A673 (cell line): ENCODE data around the gene MCF2L2. TPM values are rescaled to one million over a fixed set of nuclear protein-coding genes. Genes with fewer than 3 reads are reported as not detected.

ENCODE experiments used
- BruUV-seq: library from RNA; stranded (reverse); fragments of 400-500 nt; replicated peaks from 2 replicates; lab custom pipeline; 2021; lab: Mats Ljungman, UMichigan
- CTCF ChIA-PET: fragments of 300-600 bp; sonication (Branson Sonifier 250); formaldehyde crosslinking; loops from one replicate; lab custom pipeline; 2022; ENCODE audit warnings: antibody characterized with exemption; lab: Charles Lee
- POLR2A ChIA-PET: fragments of 300-600 bp; sonication (Branson Sonifier 250); formaldehyde crosslinking; loops from one replicate; lab custom pipeline; 2022; ENCODE audit warnings: antibody characterized with exemption; ENCODE audit not compliant: low non-redundant PET; lab: Charles Lee
- DNase-seq: peaks from one replicate; pipeline ENCODE4 v3.0.0-alpha.2; 2015; ENCODE audit warnings: low spot score
- H3K27ac ChIP-seq: fragments of 200-600 bp; sonication (generic); 2 replicates; pipeline ENCODE4 v1.5.1; 2016; ENCODE audit warnings: mixed run types, low read depth, mild to moderate bottlenecking, mixed read lengths, antibody characterized with exemption, low read length; ENCODE audit not compliant: poor library complexity, severe bottlenecking
- H3K27me3 ChIP-seq: fragments of 200-600 bp; sonication (generic); replicated peaks from 2 replicates; pipeline ENCODE4 v1.6.1; 2017; ENCODE audit warnings: mixed run types, low read depth, mild to moderate bottlenecking, mixed read lengths, antibody characterized with exemption, low read length; ENCODE audit not compliant: insufficient read depth, poor library complexity
- H3K36me3 ChIP-seq: fragments of 200-600 bp; sonication (generic); 2 replicates; pipeline ENCODE4 v1.6.1; 2016; ENCODE audit warnings: mixed run types, mild to moderate bottlenecking, mixed read lengths, antibody characterized with exemption, low read length; ENCODE audit not compliant: insufficient read depth, poor library complexity, severe bottlenecking
- H3K4me1 ChIP-seq: fragments of 200-600 bp; sonication (generic); 2 replicates; pipeline ENCODE4 v1.6.1; 2017; ENCODE audit warnings: mixed run types, mild to moderate bottlenecking, mixed read lengths, antibody characterized with exemption, low read length; ENCODE audit not compliant: insufficient read depth, poor library complexity, severe bottlenecking
- H3K4me3 ChIP-seq: fragments of 200-600 bp; sonication (generic); 2 replicates; pipeline ENCODE4 v1.5.1; 2016; ENCODE audit warnings: low read depth, mixed run types, mild to moderate bottlenecking, mixed read lengths, low read length; ENCODE audit not compliant: poor library complexity, severe bottlenecking
- H3K9me3 ChIP-seq: fragments of 200-600 bp; sonication (generic); 2 replicates; pipeline ENCODE4 v1.6.1; 2016; ENCODE audit warnings: mixed run types, low read depth, mild to moderate bottlenecking, mixed read lengths, antibody characterized with exemption, low read length; ENCODE audit not compliant: poor library complexity, severe bottlenecking
- CTCF ChIP-seq: fragments of 300-800, 200-600 bp; sonication (generic); conservative IDR thresholded peaks from 2 replicates; pipeline ENCODE4 v1.5.1; 2017; ENCODE audit warnings: low read depth, mild to moderate bottlenecking, antibody characterized with exemption, low read length, moderate library complexity, mixed read lengths
- EZH2 ChIP-seq: fragments of 200-600 bp; sonication (generic); IDR thresholded peaks from 2 replicates; pipeline ENCODE4 v1.6.1; 2017; ENCODE audit warnings: borderline replicate concordance, low read depth, mild to moderate bottlenecking, mixed read lengths, antibody characterized with exemption, low read length; ENCODE audit not compliant: poor library complexity, severe bottlenecking
- intact Hi-C: fragments of 100-400 bp; cut with micrococcal nuclease; formaldehyde crosslinking; loops from one replicate; pipeline ENCODE4 v1.10.0; 2022; ENCODE audit not compliant: unreplicated experiment
- total RNA-seq: library from RNA; stranded (reverse); gene quantifications from 2 replicates; pipeline ENCODE4 v1.2.3, GENCODE V29; 2021

MCF2L2 gene
- total RNA-seq, 1 experiment from 2014 or later = not detected

- no peaks in the 10 kb centered on the region for H3K4me1 ChIP-seq
- DNase-seq = no peak
- no peaks in the 10 kb centered on the region for H3K36me3 ChIP-seq
- TF ChIP-seq CTCF = no peak
- no peak for TF ChIP-seq EZH2
- no TSS peak for BruUV-seq
- CTCF ChIA-PET = no interaction called here
- POLR2A ChIA-PET = no interaction called here
- no peak overlapping the region for H3K27ac ChIP-seq
- H3K9me3 ChIP-seq = no peaks in the 10 kb centered on the region
- H3K4me3 ChIP-seq = no peak overlapping the region
- intact Hi-C loops = no loop called here
- H3K27me3 ChIP-seq = no peaks in the 10 kb centered on the region
These were observed 104.3 kb downstream of the MCF2L2 start for GRCh38 chr3:183324083-183324482.

DNA sequence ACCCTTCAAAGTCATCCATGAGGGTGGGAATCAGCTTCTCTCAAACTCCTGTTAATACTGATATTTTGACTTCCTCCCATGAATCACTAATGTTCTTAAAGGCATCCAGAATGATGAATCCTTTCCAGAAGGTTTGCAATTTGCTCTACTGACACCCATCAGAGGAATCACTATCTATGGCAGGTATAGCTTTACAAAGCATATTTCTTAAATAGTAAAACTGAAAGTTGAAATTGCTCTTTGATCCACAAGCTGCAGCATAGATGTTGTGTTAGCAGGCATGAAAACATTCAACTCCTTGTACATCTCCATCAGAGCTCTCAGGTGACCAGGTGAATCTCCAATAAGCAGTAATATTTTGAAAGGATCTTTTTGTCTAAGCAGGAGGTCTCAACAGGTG, 109.0 kb downstream of the MCF2L2 start:
- Histone ChIP-seq H3K27me3 (no peaks in the 10 kb centered on the region), H3K4me3 (no peak overlapping the region), H3K36me3 (no peaks in the 10 kb centered on the region), H3K4me1 (no peaks in the 10 kb centered on the region), H3K9me3 (no peaks in the 10 kb centered on the region), H3K27ac (no peak overlapping the region)
- no peak for TF ChIP-seq CTCF
- no peak for TF ChIP-seq EZH2
- BruUV-seq = no TSS peak
- DNase-seq = no peak
- CTCF ChIA-PET = no interaction called here
- intact Hi-C loops = no loop called here
- POLR2A ChIA-PET = no interaction called here

GRCh38 chr3:183318877-183319276, 109.5 kb downstream of the MCF2L2 start:
- Histone ChIP-seq H3K4me1 (no peaks in the 10 kb centered on the region), H3K36me3 (no peaks in the 10 kb centered on the region), H3K4me3 (no peak overlapping the region), H3K27ac (no peak overlapping the region), H3K9me3 (no peaks in the 10 kb centered on the region), H3K27me3 (no peaks in the 10 kb centered on the region)
- CTCF ChIA-PET = no interaction called here
- BruUV-seq = no TSS peak
- no peak for DNase-seq
- POLR2A ChIA-PET = no interaction called here
- intact Hi-C loops = no loop called here
- TF ChIP-seq CTCF = no peak
